ENCODE results near the gene SOCS1. TPM values are rescaled to one million over a fixed set of nuclear protein-coding genes. Genes with fewer than 3 reads are reported as not detected.

SOCS1 gene
- total and polyA plus RNA-seq, 12 donors: 0.60 to 12.2 (median 2.5) TPM

- H3K36me3 ChIP-seq: no peaks in the 10 kb centered on the region
- intact Hi-C loops (cut with DNase I): no loop called here
- H3K4me3 ChIP-seq: no peak within 1 kb of the TSS
- 94 to 95% methylated on average over 26 of the region's 26 CpGs for whole genome bisulfite sequencing, 2 donors
- no peak within 1 kb of the TSS for H3K27ac ChIP-seq
- H3K4me1 ChIP-seq: no peaks in the 10 kb centered on the region
- peaks cover 0 to 4% (median 0%) of the 10 kb centered on the region in 7 donors for H3K27me3 ChIP-seq
- TF ChIP-seq, protein P1, sequence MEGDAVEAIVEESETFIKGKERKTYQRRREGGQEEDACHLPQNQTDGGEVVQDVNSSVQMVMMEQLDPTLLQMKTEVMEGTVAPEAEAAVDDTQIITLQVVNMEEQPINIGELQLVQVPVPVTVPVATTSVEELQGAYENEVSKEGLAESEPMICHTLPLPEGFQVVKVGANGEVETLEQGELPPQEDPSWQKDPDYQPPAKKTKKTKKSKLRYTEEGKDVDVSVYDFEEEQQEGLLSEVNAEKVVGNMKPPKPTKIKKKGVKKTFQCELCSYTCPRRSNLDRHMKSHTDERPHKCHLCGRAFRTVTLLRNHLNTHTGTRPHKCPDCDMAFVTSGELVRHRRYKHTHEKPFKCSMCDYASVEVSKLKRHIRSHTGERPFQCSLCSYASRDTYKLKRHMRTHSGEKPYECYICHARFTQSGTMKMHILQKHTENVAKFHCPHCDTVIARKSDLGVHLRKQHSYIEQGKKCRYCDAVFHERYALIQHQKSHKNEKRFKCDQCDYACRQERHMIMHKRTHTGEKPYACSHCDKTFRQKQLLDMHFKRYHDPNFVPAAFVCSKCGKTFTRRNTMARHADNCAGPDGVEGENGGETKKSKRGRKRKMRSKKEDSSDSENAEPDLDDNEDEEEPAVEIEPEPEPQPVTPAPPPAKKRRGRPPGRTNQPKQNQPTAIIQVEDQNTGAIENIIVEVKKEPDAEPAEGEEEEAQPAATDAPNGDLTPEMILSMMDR (IDR thresholded peaks at IDR 0.05): no peak
- H3K9me3 ChIP-seq: peaks cover 0 to 3% (median 0%) of the 10 kb centered on the region in 11 donors
- no peak for ATAC-seq
- no peak for DNase-seq
Measured at GRCh38 chr16:11276143-11276895, 20.3 kb upstream of the SOCS1 start, which contains the start of gene PRM2. PRM2 (minus strand) TSS chr16:11276480; CDS start chr16:11276370, 110 bp downstream.

DNA sequence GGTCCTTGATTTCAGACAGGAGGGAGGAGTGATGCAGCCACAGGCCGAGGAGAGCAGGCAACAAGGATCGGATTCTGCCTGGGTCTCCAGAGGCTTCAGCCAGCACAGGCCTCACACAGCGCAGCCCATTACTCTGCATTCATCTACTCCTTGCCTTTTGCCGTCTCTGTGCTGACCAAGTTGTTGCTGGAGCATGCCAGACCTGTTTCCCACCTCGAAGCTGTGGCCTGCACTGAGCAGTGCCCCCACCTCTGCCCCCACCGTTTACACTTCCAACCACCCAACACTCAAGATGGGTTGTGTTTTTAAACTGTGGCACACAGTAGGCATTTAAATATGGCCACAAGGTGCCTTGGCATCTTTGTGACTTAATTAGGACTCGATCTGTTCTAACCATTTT lies 19.0 kb upstream of the SOCS1 start:
- TF ChIP-seq, protein P1 (IDR thresholded peaks at IDR 0.05): no peak
- H3K4me1 ChIP-seq: no peaks in the 10 kb centered on the region
- peaks cover 0 to 4% (median 0%) of the 10 kb centered on the region in 7 donors for H3K27me3 ChIP-seq
- DNase-seq: no peak
- peaks cover 0 to 3% (median 0%) of the 10 kb centered on the region in 11 donors for H3K9me3 ChIP-seq
- no peaks in the 10 kb centered on the region for H3K36me3 ChIP-seq
- ATAC-seq: no peak
- H3K27ac ChIP-seq: no peak overlapping the region
- 93 to 98% methylated on average over 7 of the region's 7 CpGs for WGBS, 2 donors
- intact Hi-C loops (cut with DNase I): no loop called here
- no peak overlapping the region for H3K4me3 ChIP-seq

- WGBS, 2 donors: 67 to 75% methylated on average over 3 of the region's 3 CpGs
- DNase-seq (no peak), ATAC-seq (no peak)
- Histone ChIP-seq H3K27ac (no peak overlapping the region), H3K4me3 (no peak overlapping the region), H3K27me3 (peaks cover 0 to 4% (median 0%) of the 10 kb centered on the region in 7 donors), H3K9me3 (peaks cover 0 to 3% (median 0%) of the 10 kb centered on the region in 11 donors), H3K4me1 (no peaks in the 10 kb centered on the region), H3K36me3 (no peaks in the 10 kb centered on the region)
- TF ChIP-seq, protein P1 (IDR thresholded peaks at IDR 0.05): no peak
- intact Hi-C loops (cut with DNase I): no loop called here
Measured at GRCh38 chr16:11273721-11274324, 17.8 kb upstream of the SOCS1 start.

DNA sequence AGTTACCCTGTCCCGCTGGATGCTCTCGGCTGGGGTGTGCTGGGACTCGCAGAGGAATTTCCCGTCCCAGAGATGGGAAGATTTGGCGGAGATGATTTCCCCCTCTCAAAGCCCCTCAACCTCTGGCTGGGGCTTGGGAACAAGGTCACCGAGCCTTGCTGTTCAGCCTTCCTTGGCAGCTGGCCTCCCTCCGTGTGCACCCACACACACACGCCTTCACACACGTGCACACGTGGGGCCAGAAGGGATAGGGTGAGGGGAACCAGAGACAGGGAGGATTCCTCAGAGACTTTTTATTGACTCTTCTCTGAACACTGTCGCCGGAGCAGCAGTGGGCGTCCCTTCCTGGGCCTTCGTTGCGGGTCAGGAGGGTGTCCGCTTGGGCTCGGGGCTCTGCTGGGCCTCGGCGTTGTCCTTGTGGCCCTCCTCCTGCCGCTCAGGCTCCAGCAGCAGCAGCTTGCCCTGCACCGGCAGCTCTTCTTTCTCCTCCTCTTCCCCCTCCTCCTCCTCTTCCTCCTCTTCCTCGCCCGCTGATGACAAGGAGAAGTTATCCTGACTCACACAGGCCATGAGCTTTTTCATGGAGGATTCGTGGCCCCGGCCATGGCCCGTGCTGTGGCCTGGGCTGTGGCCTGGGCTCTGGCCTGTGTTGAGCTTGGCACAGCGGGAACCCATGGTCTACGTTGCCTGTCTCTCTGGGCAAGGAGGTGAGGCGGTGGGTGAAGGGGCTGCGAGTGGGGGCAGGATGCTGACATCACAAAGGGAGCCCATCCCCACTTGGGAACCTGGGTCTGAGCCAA lies 17.1 kb upstream of the SOCS1 start, which contains the start of gene PRM3:
PRM3 (minus strand) TSS at position 709 of the 800 bp plus-strand sequence; CDS start at position 675, 34 bp downstream.
- Histone ChIP-seq H3K27me3 (peaks cover 0 to 4% (median 0%) of the 10 kb centered on the region in 7 donors), H3K4me1 (no peaks in the 10 kb centered on the region), H3K4me3 (no peak within 1 kb of the TSS), H3K27ac (no peak within 1 kb of the TSS), H3K9me3 (peaks cover 0 to 3% (median 0%) of the 10 kb centered on the region in 11 donors), H3K36me3 (no peaks in the 10 kb centered on the region)
- ATAC-seq (no peak), DNase-seq (no peak)
- intact Hi-C loops (cut with DNase I): no loop called here
- TF ChIP-seq, protein P1 (IDR thresholded peaks at IDR 0.05): no peak
- 73 to 78% methylated on average over 30 of the region's 30 CpGs for WGBS, 2 donors

All from heart right ventricle (tissue), 16 donors.